GM03348 (cell line): ENCODE measurements around the gene PSAPL1.

Experiments
- DNase-seq: peaks from one replicate; pipeline ENCODE4 v3.0.0; 2012; ENCODE audit warnings: low spot score

PSAPL1 gene, protein sequence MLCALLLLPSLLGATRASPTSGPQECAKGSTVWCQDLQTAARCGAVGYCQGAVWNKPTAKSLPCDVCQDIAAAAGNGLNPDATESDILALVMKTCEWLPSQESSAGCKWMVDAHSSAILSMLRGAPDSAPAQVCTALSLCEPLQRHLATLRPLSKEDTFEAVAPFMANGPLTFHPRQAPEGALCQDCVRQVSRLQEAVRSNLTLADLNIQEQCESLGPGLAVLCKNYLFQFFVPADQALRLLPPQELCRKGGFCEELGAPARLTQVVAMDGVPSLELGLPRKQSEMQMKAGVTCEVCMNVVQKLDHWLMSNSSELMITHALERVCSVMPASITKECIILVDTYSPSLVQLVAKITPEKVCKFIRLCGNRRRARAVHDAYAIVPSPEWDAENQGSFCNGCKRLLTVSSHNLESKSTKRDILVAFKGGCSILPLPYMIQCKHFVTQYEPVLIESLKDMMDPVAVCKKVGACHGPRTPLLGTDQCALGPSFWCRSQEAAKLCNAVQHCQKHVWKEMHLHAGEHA

DNA sequence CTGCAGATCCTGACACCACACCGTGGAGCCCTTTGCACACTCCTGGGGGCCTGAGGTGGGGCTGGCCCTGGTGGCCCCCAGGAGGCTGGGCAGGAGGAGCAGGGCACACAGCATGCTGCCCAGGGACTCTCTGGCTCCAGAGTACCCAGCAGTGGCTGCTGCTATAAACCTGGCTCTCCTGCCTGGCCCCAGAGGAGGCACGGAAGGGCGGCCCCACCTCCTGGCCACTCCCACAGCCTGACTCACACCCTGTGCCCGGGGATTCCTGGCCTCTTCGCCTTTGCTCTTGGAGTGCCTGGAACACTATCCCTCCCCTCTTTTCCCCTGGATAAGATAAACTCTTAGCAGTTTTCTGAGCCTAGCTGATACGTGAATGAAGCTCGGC lies at the start of gene PSAPL1:
PSAPL1 (minus strand) TSS at position 165 of the 385 bp plus-strand sequence; CDS start at position 114, 51 bp downstream.
- DNase-seq, result peak; percentile 88

DNA sequence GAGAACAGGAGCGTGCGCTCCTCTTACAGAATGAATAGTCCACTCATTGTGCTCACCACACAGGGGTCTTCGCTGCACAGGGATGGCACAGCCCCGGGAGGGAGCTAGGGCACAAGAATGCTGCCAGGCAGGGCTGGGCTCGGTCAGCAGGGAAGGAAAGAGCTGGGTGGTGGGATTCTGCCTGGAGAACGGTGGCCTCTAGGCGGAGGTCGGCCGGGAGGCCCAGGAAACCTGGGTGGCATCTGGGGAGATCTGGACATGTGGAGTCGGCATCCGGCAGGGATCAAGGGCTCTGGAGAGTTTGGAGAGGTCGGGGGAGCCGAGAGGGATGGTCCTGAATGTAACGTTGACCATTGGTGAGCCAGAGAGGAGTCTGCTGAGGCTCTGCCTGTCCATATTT lies 46.5 kb upstream of the PSAPL1 start:
- DNase-seq, result no peak

DNA sequence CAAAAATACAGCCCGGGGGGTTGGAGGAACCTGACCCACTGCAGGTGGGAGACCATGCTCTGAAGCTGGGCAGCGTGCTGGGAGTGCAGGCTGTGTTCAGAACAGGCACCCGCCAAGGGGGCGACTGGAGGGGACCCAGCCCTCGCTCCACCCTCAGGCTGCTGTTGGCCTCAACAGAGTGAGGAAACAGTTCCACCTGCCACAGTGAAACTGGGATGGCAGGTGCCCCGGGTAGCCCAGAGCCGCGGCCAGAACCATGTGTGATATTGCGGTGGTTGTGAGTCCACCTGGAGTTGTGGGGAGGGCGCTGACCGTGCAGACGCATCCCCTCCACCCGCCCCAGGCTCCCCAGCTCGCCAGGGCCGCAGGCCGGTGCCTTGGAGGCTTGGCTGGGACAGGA lies 45.7 kb upstream of the PSAPL1 start:
- DNase-seq, result no peak

DNA sequence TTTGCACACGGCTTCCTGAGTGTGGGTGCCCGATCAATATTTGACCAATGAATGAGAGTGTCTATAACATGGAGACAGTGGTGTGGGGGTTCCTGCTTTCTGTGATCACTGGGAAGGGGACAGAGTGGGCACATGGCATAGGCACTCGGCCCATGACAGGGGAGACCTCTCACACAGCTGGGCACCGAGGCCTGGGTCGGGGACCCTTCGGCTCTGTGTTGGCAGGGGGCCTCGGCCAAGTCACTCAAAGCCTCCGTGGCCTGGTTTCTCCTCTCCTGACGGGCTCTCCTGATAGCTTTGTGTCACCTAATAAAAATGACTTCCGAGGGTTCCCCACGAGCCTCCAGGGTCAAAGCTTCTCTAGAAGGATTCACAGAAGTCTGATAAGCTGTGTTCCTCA lies 43.9 kb upstream of the PSAPL1 start:
- DNase-seq, result no peak

DNA sequence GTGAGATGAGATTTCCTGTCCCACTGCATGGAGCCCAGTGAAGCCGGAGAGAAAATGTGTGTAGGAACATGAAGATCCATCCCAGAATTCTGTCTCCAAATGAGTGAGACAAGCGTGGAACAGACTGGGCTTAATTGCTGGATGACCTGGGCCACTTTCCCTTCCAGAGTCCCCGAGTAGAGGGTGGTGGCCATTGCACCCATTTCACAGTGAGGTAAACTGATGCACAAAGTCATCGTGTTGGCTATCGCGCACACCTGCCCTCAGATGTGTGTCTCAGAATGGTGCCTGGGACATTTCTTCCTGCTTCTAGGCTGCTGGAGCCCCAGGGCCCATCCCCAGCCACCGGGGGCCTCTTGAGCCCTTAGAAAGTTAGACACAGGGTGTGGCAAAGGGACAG lies 43.0 kb upstream of the PSAPL1 start:
- DNase-seq, result no peak

DNA sequence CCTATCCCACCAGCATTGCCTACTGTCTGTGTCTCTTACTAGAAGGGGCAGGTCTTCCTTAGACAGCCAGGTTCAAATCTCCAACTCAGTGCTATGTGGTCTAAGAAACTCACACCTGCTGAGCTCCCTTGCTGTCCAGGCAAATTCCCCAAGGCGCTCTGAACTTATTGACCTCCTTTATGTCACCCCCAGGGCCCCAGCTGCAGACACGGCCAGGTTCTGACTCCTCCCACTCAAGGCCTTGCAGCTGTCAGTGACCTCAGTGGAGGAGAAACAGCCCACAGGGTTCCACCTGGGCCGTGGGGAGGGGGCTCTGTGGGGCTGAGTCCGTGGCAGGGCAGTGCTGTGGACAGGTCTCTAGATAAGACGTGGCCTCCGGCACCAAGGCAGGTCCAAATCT lies 42.1 kb upstream of the PSAPL1 start:
- no peak for DNase-seq

DNA sequence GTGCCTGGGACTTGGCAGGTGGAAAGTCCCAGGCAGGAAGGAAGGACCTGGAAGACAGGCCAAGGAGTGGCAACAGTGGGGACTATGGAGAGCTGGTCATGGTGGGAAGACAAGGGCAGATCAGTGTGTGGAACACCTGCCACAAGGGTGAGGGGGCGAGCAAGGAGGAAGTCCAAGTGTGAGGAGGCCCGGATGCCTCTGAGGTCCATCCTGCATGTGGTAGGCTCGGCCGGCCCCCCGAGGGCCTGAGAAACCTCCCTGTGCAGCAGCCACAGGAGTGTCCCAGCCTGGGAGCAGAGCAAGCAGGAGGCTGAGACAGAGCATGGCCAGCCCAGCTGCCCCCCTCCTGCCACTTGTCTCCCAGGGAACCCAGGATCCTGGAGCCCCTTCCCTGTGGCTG lies 40.5 kb upstream of the PSAPL1 start:
- no peak for DNase-seq

DNA sequence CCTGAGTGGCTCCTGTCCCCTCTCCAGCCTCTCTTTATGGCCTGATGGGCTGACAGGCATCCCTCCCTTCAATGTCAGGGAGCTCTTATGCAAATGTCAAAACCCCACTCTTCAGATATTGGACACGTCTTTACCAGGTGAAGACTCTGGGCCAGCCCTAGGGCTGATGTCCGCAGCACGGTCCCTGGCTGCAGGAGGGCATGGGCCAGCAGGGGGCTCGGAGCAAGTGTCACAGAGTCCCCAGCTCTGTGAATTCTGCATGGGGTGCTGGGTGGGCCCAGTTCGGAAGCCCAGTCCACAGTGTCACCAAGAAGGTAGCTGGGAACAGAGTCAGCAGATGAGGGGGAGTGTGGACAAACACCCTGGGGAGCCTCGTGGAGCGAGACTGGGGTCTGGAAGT lies 39.6 kb upstream of the PSAPL1 start:
- no peak for DNase-seq

DNA sequence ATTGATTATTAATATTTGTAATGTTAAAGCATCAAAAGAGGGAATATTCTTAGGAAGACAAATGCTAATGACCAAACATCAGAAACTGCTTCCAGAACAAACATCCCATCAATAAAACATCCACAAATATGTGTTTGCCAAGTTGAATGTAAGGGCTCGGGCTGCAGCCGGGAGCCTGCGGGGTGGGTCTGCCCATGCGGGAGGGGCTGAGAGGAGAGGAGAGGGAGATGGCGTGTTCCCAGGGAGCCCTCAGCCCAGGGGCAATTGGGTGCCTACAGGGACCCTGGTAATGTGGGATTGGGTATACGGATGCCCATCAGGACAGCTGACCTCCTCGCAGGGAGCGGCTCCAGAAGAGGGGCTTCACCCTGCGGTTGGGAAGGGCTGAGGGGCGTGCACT lies 38.4 kb upstream of the PSAPL1 start:
- DNase-seq, result no peak

DNA sequence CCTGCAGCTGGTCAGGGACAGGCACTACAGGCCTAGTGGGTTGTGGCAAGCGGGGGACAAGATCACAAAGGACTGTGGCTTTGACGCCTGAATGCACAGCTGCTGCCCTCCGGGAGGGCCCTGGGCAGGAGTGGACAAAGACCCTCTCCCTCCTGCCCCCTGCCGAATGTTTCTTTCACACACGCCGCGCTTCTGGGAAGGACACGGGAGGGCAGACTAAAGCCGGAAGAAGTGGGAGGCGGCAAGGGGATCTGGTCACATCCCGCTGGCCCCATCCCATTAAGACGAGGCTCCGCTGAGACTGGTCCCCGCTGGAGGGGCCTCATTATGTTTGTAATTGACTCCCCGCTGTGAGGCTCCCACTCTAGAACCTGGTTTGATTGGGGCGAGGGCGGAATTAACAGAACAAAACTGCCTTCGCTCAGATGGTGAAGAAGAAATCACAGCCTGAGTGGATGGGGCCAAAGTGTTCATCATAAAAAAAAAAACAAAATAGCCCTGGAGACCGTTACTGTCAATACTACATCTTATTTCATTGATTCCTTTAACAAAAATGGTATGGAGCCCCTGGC lies 37.8 kb upstream of the PSAPL1 start:
- DNase-seq, result no peak

DNA sequence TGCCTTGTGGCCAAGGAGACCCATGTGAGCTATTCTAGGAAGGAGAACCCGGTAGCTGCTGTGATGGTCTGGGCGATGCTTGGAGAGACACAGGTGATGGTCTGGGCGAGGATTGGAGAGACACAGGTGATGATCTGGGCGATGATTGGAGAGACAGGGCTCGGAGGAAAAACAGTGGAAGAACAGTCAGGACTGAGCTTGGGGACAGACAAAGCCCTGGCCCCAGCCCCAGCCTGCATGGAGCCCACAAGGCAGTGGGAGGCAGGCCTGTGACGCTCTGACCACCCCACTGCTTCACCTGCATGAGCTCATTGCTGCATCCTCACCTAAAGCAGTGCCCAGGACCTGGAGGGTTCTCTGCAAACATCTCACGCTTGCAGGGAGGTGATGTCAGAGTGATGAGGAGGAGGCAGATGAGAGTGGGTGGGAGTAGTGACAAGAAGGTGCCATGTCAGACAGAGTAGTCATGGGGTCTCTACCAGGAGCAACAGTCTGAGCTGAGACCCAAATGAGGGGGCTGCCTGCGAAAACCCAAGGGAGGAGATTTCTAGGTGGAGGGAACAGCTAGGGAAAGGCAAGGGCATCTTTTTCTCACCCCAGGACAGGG lies 35.9 kb upstream of the PSAPL1 start:
- DNase-seq, result no peak

DNA sequence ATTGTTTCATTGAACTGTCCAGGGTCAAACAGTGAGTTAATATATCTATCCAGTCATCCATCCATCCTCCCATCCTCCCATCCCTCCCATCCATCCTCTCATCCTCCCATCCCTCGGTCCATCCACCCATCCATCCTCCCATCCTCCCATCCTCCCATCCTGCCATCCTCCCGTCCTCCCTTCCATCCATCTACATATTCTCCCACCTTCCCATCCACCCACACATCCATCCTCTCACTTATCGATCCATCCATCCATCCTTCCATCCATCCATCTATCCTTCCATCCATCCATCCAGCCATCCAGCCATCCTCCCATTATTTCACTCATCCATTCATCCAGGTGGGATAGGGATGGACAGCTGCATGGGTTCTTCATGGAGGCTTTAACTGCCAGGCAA lies 35.4 kb upstream of the PSAPL1 start:
- DNase-seq, result no peak

DNA sequence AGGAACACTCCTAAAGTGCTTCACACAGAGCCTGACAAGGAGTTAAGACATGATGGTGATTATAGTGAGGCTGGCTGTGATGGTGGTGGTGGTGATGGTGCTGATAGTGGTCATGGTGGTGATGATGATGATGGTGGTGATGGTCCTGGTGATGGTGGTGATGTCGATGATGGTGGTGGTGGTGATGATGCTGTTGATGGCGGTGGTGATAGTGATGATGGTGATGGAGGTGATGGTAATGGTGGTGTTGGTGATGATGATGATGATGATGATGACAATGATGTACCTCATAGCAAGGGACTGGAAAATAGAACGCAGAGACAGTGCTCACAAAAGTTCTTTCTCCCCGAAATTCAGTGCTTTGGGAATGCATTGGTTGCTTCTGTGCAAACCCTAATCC lies 34.3 kb upstream of the PSAPL1 start:
- DNase-seq, result no peak

DNA sequence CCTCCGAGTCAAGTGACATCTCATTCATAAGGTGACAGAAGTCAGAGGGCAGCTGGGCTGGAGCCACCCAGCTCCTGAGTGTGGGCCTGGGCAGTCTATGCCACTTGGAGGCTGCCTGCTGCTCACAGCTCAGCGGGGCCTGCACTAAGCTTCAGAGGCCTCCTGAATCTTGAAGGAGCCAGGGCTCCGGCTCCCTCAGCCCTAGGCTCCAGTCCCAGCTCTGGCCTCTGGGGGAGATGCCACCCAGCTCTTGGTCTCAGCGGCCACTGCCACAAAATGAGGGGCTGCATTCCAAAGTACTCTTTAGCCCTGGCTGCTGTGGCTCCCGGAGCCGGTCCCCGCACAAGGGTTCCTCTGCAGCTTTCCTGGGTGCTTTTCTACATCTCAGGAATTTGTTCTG lies 32.7 kb upstream of the PSAPL1 start:
- no peak for DNase-seq

DNA sequence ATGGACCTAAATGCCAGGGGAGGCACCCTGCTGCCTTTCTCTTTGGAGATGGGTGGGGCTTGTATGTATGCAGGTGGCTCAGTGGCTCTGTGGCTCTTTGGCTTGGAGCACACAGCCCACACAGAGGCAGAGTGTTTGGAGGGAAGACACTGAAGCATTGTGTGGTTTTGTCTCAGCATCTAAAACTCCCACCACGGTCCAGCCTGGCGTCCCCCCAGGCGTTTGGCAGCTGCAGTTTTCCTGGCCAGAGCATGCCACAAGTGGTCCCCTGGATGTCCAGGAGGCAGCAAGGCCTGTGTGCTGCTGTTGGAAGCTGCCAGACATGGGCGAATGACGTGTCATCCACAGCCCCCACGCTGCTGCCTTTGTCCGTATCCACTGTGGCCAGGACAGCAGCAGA lies 32.2 kb upstream of the PSAPL1 start:
- no peak for DNase-seq

DNA sequence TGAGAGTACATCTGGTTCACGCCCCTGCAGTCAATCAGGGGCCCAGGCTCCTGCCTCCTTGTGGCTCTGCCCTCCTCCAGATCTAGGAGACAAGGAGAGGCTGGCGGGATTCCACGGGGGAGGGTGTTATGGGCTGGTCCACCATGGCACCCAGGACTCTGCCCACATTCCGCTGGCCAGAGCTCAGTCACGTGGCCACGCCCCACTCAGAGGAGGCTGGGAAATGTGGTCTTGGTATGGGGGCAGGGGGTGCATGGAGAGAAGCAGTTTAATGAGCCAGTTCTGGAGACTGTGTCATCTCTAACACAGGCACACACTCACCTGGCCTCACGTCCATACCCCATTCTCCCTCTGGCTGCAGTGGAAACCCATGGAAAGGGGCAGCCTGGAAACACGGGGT lies 31.5 kb upstream of the PSAPL1 start:
- DNase-seq, result no peak

DNA sequence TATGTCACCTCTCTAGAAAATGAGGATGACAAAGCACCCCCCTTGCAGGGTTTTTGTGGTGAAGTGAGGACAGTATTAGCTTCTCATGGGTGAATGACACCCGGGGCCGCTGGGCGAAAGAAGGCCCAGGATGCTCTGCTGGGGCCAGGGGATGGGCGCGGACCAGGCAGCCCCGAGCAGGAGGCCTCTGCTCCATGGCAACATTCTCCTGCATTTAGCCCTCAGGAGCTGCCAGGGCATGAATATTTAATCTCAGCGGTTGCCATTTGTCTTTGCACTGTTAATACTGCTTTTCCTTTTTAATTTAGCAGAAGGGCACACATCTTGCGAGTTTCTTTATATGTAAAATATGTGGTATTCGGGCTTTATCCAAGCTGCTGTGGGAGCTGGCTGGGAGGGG lies 30.3 kb upstream of the PSAPL1 start:
- no peak for DNase-seq

DNA sequence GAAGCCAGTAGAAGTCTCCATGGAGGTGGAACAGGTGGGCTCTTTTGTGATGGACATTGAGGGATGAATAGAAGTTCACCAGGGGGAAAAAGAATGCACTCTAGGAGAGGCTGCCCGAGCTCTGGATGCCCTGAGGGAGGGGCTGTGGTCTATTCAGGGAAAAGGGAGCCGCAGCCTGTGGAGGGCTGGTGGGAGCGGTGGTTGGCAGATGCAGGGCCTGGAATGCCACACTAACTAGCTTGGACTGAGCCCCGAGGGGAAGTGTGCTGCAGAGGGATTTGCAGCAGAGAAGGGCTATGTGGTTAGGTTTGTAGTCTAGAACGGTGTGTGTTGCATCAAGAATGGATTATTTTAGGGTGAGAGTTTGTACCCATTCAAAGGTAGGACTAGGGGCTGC lies 29.5 kb upstream of the PSAPL1 start:
- no peak for DNase-seq

DNA sequence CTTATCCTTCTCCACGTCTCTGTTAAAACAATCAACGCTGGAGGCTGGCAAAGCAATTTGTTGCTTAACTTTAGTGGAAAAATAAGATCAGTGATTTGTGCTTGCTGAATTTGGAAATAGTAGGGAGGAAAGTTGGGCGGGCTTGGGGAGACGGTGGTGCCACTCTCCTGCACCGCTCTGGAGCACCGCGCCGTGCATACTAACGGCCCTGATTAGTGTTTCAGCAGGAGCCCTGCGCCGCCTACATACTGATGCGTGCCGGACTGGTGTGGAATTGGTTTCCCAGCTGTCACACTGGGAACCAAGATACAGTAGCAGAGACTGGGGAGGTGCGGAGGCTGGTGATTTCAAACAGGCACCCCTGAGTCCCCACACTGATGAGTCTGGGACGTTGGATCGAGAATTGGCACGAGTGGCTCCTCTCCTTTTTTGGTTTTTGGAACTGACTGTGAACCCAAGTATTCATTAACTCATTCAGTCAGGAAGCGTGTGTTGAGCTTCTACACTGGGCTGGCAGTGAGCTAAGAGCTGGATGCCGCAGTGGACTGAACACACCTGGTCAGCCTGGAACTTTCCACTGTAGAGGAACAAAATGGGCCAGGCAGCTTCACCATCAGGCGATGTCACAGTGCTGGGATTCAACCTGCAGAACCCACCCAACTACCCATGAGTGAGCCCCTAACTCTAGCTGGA lies 29.0 kb upstream of the PSAPL1 start:
- no peak for DNase-seq

DNA sequence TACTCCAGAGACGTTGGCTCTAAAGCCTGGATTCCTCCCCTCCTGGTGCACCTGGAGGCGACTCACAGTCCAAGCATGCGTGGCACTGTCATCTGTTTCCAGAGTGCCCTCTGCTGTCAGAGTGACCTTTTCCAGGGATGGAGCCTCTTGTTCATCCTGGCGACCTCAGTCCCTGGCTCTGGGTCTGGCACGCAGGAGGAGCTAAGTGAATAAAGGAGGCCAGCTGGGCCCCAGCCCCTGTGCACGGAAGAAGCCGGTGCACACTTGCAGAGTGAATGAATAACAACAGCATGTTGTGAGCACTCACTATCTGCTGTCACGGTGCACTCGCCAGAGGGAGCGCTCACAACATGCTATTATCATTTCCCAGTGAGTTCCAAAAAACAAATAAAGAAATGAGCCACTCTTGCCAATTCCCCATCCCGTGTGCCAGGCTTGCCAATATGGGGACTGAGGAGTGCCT lies 27.8 kb upstream of the PSAPL1 start:
- peak; percentile 64 for DNase-seq

DNA sequence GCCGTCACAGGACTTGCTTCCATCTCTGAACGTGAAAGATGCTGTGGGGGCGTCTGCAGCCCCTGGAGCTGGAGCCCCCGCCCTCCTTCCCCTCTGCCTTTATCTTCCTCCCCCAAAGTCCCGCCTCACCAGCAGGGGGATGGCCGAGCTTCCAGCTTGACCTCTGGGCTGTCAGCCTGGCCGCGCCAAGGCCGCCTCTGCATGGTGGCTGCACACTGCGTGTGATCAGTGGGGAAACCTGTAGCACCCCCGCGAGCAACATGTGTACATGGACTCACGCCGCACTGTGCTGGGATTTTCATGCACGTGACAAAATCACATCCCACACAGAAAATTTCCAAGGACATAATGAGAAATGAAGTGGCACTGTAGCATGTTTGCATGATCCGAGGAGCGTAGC lies 26.5 kb upstream of the PSAPL1 start:
- DNase-seq, result no peak

DNA sequence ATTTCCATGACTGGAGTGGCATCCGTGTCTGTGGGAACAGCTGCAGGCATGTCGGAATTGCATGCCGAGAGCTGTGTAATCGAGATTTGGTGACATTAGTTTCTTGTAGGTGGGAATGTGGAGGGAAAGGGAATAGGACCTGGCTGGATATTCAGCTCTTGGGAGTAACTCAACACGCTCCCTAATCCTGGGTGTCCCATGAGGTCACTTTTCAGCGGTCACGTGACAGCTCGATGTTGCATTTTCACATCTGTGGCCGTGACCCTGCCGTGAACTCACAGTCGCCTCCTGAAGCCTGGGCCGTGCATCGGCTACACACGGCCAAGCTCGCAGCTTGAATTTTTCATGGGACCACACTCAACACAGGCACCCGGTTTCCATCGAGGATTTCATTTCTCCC lies 25.8 kb upstream of the PSAPL1 start:
- DNase-seq, result no peak

DNA sequence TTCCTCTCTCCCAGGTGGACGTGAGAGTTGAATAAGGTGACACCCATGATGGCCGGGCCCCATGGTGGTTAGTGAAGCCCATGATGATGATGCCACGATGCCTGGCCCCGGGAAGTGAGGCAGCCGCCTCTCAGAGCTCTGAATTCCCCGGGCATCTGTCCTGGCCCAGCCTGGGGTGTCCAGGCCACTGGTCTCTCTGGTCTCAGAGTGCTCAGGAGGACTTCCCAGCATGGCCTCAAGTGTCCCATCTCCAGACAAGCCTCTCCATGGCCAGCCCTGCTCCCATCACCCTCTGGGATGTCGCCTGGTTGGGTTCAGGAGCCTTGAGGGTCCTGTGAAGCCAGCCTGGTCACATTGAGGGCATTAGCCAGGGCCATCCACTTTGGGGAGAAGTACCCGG lies 24.7 kb upstream of the PSAPL1 start:
- no peak for DNase-seq
